Measurements from ENCODE around the gene GRB2.

DNA sequence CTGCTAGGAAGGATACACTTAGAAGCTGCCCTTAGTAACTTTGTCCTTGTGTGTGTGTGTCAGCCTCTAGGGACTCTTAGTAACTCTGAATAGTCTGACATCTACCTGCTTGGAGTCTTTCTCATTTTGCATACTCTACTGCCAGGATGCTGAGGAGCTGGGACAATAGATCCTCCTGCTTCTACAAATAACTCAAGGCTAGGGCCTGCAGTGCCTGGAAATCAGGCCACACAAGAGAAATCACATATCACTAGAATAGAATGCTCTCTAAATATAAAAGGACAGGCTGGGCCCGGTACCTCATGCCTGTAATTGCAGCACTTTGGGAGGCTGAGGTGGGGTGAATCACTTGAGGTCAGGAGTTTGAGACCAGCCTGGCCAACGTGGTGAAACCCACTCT, 77.7 kb downstream of the GRB2 start:
- TF ChIP-seq, protein P1, sequence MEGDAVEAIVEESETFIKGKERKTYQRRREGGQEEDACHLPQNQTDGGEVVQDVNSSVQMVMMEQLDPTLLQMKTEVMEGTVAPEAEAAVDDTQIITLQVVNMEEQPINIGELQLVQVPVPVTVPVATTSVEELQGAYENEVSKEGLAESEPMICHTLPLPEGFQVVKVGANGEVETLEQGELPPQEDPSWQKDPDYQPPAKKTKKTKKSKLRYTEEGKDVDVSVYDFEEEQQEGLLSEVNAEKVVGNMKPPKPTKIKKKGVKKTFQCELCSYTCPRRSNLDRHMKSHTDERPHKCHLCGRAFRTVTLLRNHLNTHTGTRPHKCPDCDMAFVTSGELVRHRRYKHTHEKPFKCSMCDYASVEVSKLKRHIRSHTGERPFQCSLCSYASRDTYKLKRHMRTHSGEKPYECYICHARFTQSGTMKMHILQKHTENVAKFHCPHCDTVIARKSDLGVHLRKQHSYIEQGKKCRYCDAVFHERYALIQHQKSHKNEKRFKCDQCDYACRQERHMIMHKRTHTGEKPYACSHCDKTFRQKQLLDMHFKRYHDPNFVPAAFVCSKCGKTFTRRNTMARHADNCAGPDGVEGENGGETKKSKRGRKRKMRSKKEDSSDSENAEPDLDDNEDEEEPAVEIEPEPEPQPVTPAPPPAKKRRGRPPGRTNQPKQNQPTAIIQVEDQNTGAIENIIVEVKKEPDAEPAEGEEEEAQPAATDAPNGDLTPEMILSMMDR (conservative IDR thresholded peaks at IDR 0.05 in 1 of 2, IDR thresholded peaks at IDR 0.05 in 1 of 2; ENCODE audit: extremely low read depth in 1 of 2, insufficient read depth in 1 of 2, low read depth in 1 of 2, low read length in 2 of 2): no peak
- no peak for TF ChIP-seq EZH2 (IDR thresholded peaks at IDR 0.05; ENCODE audit: borderline replicate concordance, low read length)
